GM12873 (cell line): ENCODE data around the gene FDX2.

ENCODE experiments used
- TF ChIP-seq, protein P1 (sequence below): IDR thresholded peaks from 2 replicates; pipeline ENCODE4 v1.5.1; 2012; ENCODE audit warnings: low read depth, mild to moderate bottlenecking, moderate library complexity, low read length, control low read depth; ENCODE audit not compliant: insufficient read depth; ENCODE audit errors: missing control alignments

The FDX2 gene

DNA sequence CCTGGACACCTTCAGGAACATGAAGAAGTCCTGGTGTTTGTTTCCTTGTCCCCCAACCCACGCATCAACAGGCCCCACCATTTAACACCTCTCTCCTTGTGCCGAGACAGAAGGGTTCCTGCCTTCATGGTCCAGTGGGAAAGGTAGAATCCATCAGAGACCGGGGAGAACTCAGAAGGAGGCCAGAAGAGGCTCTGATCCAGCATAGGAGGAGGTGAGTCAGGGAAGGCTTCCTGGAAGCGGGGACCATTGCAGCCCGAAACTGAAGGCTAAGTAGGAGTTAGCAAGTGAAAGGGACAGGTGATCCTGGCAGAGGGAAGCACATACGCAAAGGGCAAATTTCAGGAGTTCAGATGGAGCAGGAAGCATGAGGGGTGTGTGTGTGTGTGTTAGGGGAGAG lies 23.1 kb upstream of the FDX2 start:
- TF ChIP-seq, protein P1, sequence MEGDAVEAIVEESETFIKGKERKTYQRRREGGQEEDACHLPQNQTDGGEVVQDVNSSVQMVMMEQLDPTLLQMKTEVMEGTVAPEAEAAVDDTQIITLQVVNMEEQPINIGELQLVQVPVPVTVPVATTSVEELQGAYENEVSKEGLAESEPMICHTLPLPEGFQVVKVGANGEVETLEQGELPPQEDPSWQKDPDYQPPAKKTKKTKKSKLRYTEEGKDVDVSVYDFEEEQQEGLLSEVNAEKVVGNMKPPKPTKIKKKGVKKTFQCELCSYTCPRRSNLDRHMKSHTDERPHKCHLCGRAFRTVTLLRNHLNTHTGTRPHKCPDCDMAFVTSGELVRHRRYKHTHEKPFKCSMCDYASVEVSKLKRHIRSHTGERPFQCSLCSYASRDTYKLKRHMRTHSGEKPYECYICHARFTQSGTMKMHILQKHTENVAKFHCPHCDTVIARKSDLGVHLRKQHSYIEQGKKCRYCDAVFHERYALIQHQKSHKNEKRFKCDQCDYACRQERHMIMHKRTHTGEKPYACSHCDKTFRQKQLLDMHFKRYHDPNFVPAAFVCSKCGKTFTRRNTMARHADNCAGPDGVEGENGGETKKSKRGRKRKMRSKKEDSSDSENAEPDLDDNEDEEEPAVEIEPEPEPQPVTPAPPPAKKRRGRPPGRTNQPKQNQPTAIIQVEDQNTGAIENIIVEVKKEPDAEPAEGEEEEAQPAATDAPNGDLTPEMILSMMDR = no peak

- TF ChIP-seq, protein P1 = no peak
Observed at GRCh38 chr19:10335352-10335985, 19.7 kb upstream of the FDX2 start.

GRCh38 chr19:10334588-10335351 lies 19.0 kb upstream of the FDX2 start:
- TF ChIP-seq, protein P1 = no peak

DNA sequence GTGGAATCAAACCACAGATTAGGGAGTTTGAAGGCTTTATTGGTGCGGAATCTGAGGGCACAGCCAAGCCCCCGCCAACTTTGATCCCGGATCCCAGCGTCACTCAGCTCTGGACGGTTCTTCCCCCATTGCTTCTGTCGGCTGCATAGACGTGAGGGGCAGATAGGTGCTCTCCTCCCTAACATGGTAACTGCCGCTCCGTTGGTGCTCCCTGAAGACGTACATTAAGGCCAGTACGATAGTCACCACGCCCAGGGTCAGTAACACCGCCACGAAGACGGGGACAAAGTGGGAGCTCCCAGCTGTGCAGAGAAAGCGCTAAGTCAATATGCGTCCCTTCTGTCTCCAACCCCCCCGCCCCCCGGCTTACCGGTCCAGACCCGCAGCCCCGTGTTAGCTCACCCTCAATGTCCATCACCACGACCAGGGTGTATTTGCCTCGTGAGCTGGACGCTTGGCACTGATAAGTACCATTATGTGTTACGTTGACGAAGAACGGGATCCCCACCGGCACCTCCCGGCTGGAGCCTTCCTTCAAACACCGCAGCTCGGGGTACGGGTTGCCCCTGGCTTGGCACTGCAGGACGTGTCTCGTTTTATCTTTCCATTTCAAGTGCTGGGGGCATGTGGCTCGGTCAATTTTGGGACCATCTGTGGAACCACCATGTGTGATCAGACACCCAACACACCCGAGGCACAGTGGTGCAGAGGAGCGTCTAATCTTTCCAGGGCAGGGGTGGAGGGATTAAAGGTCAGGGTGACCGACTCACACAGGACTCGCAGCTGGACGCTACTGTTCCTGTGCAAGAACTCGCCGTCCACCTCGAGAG lies 18.2 kb upstream of the FDX2 start:
- TF ChIP-seq, protein P1 = no peak

DNA sequence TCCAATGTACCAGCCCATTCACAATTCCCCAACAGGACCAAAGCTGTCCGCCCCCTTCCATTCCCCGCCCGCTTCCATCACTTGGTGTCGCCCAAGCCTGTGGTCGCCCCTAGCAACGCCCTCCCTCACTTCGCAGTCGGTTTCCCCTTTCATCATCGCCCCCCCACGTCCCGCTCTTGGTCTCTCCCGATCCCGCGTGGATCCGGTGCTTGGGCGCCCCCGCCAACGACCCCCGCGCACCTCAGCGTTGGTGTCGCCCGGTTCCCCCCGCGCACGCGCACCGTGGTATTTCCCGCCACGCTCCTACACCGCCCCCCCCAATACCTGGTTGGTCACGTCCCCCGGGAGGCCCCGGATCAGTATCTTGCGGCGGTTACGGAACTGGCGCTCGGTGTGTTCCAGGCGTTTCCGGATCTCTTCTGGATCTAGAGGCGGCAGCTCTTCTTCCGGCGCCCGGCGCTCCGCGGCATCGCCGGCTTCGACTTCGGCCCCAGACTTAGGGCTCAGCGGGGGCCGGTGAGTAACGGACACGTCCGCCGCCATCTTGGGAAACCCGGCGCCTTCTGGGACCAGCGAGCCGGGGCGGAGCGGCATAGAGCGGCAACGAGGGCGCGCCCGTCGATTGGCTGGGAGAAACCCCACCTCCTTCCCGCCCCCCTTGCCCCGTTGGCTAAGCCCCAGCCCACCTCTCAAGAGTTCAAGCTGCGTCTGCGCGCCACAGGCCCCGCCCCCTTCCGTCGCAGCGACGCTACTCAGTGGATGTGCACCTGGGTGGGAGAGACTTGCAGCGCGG lies 17.3 kb upstream of the FDX2 start, which contains the start of gene RAVER1:
RAVER1 (minus strand) TSS at position 565 of the 793 bp plus-strand sequence; CDS start at position 543, 22 bp downstream.
- TF ChIP-seq, protein P1 = no peak

DNA sequence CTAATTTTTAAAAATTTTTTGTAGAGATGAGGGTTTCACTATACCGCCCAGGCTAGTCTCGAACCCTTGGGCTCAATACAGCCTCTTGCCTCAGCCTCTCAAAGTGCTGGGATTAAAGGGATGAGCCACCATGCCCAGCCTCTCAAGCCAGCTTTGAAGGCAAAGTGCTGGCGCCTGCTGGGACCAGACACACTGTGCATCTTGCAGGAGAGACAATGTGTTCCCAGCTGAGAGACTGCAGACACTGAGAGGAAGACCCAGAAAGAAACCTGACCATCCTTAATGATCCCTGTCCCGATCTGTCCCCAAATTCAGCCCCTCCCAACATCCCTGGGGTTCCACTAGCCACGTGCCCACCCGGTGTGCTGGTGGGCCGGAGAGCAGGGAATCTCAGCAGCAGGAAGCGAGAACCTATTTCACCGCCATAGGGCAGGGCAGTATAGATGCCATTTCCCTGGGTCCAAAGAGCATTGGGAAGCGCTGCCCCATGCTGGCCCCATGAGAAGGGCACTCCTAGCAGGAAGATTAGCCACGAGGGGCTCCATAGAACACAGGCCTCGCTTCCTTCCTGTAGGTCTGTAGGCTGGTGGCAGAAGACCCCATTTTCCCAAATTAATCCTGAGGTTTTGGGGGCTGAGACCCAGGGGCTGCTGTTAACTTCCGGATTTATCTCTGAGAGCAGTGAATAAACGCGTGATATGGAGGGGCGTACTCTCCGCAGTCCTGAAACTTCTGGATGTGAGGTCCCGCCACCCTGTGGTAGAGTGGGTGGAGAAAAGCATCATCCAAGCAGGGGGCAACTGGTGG lies 16.5 kb upstream of the FDX2 start:
- TF ChIP-seq, protein P1 = no peak
